Measurements from ENCODE around the gene PLXDC2.

GRCh38 chr10:19918794-19919193, 102.6 kb downstream of the PLXDC2 start:
- no peak for TF ChIP-seq CTCF (conservative IDR thresholded peaks at IDR 0.05 in 1 of 2, IDR thresholded peaks at IDR 0.05 in 1 of 2; ENCODE audit: low read depth in 1 of 2, low read length in 2 of 2)
- no peak for TF ChIP-seq EZH2 (IDR thresholded peaks at IDR 0.05; ENCODE audit: low read length, missing control alignments)
